ENCODE measurements around the gene SPRR2F.

Gene SPRR2F

GRCh38 chr1:153072806-153073726 lies 40.2 kb downstream of the SPRR2F start:
- FAIRE-seq, result no peak

- FAIRE-seq, result no peak
Observed at GRCh38 chr1:153071511-153071910, 41.8 kb downstream of the SPRR2F start, which contains the start of gene SPRR2B. Gene SPRR2B, minus strand, starts transcription at chr1:153071611. Its CDS starts 772 bp downstream, at chr1:153070839.

- FAIRE-seq, result no peak
Observed at GRCh38 chr1:153070243-153070642, 43.1 kb downstream of the SPRR2F start.

Measured in islet of Langerhans (tissue), 1 donor.